HepG2 (cell line): ENCODE measurements around the gene CDKN2A. TPM values are rescaled to one million over a fixed set of nuclear protein-coding genes. Genes with fewer than 3 reads are reported as not detected.

Experiments
- ATAC-seq: fragments of 200-7000 bp; cut with Tn5 transposase; 3 replicates; pipeline ENCODE4 v1.9.1; 2020; ENCODE audit warnings: mild to moderate bottlenecking, moderate library complexity
- BruUV-seq: library from RNA; stranded (reverse); fragments of 400-500 nt; replicated peaks from 2 replicates; lab custom pipeline; 2021; lab: Mats Ljungman, UMichigan
- CTCF ChIA-PET: fragments of 300-600 bp; formaldehyde crosslinking; extraction: SDS; loops from one replicate; lab custom pipeline; 2021; ENCODE audit warnings: low total read pairs, inconsistent platforms, low intra/inter-chr PET ratio; lab: Yijun Ruan, JAX
- POLR2A ChIA-PET: fragments of 350-600 bp; sonication (Branson Sonifier 250); formaldehyde crosslinking; loops from one replicate; lab custom pipeline; 2020; ENCODE audit warnings: antibody characterized with exemption, inconsistent platforms; lab: Yijun Ruan, JAX
- DNase-seq: peaks from one replicate; pipeline ENCODE4 v3.0.0-alpha.2; 2015; ENCODE audit warnings: low spot score
- FAIRE-seq: peaks from 3 replicates; lab custom pipeline; 2011; peaks lifted over from hg19 to GRCh38; lab: Jason Lieb, UNC
- H2AFZ ChIP-seq: one replicate; pipeline ENCODE4 v1.6.1; 2011; ENCODE audit warnings: low read length, inconsistent platforms
- H3K27ac ChIP-seq: fragments of 300-600 bp; 3 replicates; pipeline ENCODE4 v1.8.0; 2011; ENCODE audit warnings: mixed run types, mild to moderate bottlenecking, mixed read lengths, low read length, inconsistent platforms; ENCODE audit not compliant: insufficient read depth; ENCODE audit errors: extremely low read length
- H3K27me3 ChIP-seq, 2 experiments: fragments of 200-600 bp in 1 of 2; 2 replicates in 1 of 2; 3 replicates in 1 of 2; pipeline versions ENCODE4 v1.6.0 to v1.8.0; 2011; ENCODE audit warnings: low read length in 2 of 2, mild to moderate bottlenecking in 2 of 2, moderate library complexity in 2 of 2, inconsistent platforms in 1 of 2; ENCODE audit not compliant: insufficient read depth in 2 of 2, control insufficient read depth in 1 of 2
- H3K36me3 ChIP-seq, 2 experiments: fragments of 200-600 bp in 1 of 2; replicated peaks in 1 of 2; 2 replicates in 1 of 2; 3 replicates in 1 of 2; pipeline versions ENCODE4 v1.5.1 to v1.8.0; 2011; ENCODE audit warnings: low read length in 2 of 2, inconsistent platforms in 1 of 2; ENCODE audit not compliant: insufficient read depth in 2 of 2, control insufficient read depth in 1 of 2
- H3K4me1 ChIP-seq: 2 replicates; pipeline ENCODE4 v1.5.1; 2012; ENCODE audit warnings: low read length, inconsistent platforms; ENCODE audit not compliant: insufficient read depth
- H3K4me2 ChIP-seq: 2 replicates; pipeline ENCODE4 v1.6.0; 2011; ENCODE audit warnings: low read depth, low read length, inconsistent platforms
- H3K4me3 ChIP-seq, 3 experiments: fragments of 200-600 bp in 1 of 3; sonication (generic), shearing (Covaris generic) in 1 of 3; replicated peaks in 1 of 3; 2 replicates each; pipeline ENCODE4 v1.5.1; 2011 to 2016; ENCODE audit warnings: low read length in 3 of 3, inconsistent platforms in 2 of 3, low read depth in 2 of 3, mild to moderate bottlenecking in 2 of 3, control low read depth in 1 of 3, mixed read lengths in 1 of 3; ENCODE audit not compliant: insufficient read depth in 1 of 3
- H3K79me2 ChIP-seq: one replicate; pipeline ENCODE4 v1.6.1; 2011; ENCODE audit warnings: low read length, inconsistent platforms; ENCODE audit not compliant: insufficient read depth
- H3K9ac ChIP-seq: 2 replicates; pipeline ENCODE4 v1.6.0; 2011; ENCODE audit warnings: mild to moderate bottlenecking, low read depth, low read length, inconsistent platforms; ENCODE audit not compliant: insufficient read depth
- H3K9me3 ChIP-seq: 2 replicates; pipeline ENCODE4 v1.5.1; 2012; ENCODE audit warnings: mild to moderate bottlenecking, low read length
- H4K20me1 ChIP-seq: 2 replicates; pipeline ENCODE4 v1.6.0; 2011; ENCODE audit warnings: inconsistent platforms, mild to moderate bottlenecking, low read length, moderate library complexity; ENCODE audit not compliant: insufficient read depth
- CSRNP1 ChIP-seq: sonication (generic); formaldehyde crosslinking; IDR thresholded peaks from 2 replicates; pipeline ENCODE4 v1.8.1; 2023; ENCODE audit warnings: mild to moderate bottlenecking, missing genetic modification reagents
- FOXA3 ChIP-seq: IDR thresholded peaks from 2 replicates; pipeline ENCODE4 v1.6.1; 2016; ENCODE audit warnings: missing genetic modification reagents, missing compliant biosample characterization
- HDAC2 ChIP-seq: sonication (generic); formaldehyde crosslinking; IDR thresholded peaks from 2 replicates; pipeline ENCODE4 v1.4.0; 2020; ENCODE audit warnings: missing genetic modification reagents
- HOMEZ ChIP-seq: IDR thresholded peaks from 2 replicates; pipeline ENCODE4 v1.6.1; 2016; ENCODE audit warnings: low read depth
- HOXA9 ChIP-seq: sonication (generic); formaldehyde crosslinking; IDR thresholded peaks from 2 replicates; pipeline ENCODE4 v1.8.1; 2022; ENCODE audit warnings: missing genetic modification reagents, mild to moderate bottlenecking, moderate library complexity, borderline replicate concordance
- MIER3 ChIP-seq: IDR thresholded peaks from 2 replicates; pipeline ENCODE4 v1.6.1; 2016; ENCODE audit warnings: missing compliant biosample characterization, borderline replicate concordance
- MYPOP ChIP-seq: sonication (generic); formaldehyde crosslinking; IDR thresholded peaks from 2 replicates; pipeline ENCODE4 v1.8.1; 2023; ENCODE audit warnings: mild to moderate bottlenecking, moderate library complexity, missing genetic modification reagents
- MZF1 ChIP-seq: sonication (generic); formaldehyde crosslinking; IDR thresholded peaks from 2 replicates; pipeline ENCODE4 v1.8.1; 2023; ENCODE audit warnings: mild to moderate bottlenecking, missing genetic modification reagents, borderline replicate concordance
- TFAP4 ChIP-seq: sonication (generic); IDR thresholded peaks from 2 replicates; pipeline ENCODE4 v1.6.1; 2016; ENCODE audit warnings: low read depth, borderline replicate concordance
- ZNF678 ChIP-seq: sonication (generic); formaldehyde crosslinking; IDR thresholded peaks from 2 replicates; pipeline ENCODE4 v1.4.0; 2020; ENCODE audit warnings: mild to moderate bottlenecking, missing genetic modification reagents
- ZNF773 ChIP-seq: sonication (generic); formaldehyde crosslinking; IDR thresholded peaks from 2 replicates; pipeline ENCODE4 v1.4.0; 2020; ENCODE audit warnings: missing genetic modification reagents, borderline replicate concordance
- WGBS: methylation state at CpG from one replicate; pipeline ENCODE4 v1.1.6; 2017; ENCODE audit warnings: low lambda C conversion rate; 5-methylcytosine and 5-hydroxymethylcytosine counted together
- in situ Hi-C: cut with HindIII; loops from 2 replicates; pipeline ENCODE4 v1.10.0; 2017; ENCODE audit warnings: low pct_unique_long_range_greater_than_20kb; ENCODE audit not compliant: extremely low pct_ligation_motif_present
- intact Hi-C: fragments of 100-400 bp; cut with micrococcal nuclease; formaldehyde crosslinking; loops from one replicate; pipeline ENCODE4 v1.10.0; 2022; ENCODE audit not compliant: unreplicated experiment
- polyA plus RNA-seq, 8 experiments: library from polyadenylated mRNA; depleted of rRNA in 3 of 8; stranded (reverse) in 7 of 8; unstranded in 1 of 8; fragments of >200 nt; fragmentation: Illumina TruSeq in 4 of 8; extraction: Trizol in 4 of 8; gene quantifications; 2 replicates each; pipeline versions ENCODE4 v1.2.1 to v1.2.3, GENCODE V29; 2011 to 2016; ENCODE audit warnings: low read depth in 4 of 8, missing spikeins in 1 of 8, mixed read lengths in 1 of 8; ENCODE audit not compliant: insufficient read depth in 1 of 8
- total RNA-seq, 5 experiments: library from RNA; depleted of rRNA; stranded (reverse); fragments of >200 nt; fragmentation: Illumina TruSeq; extraction: Trizol; gene quantifications; 2 replicates each; pipeline ENCODE4 v1.2.3, GENCODE V29; 2016; ENCODE audit warnings: low read depth in 1 of 5

Gene CDKN2A
- total and polyA plus RNA-seq, 2 of the 13 experiments (the other 11 are each of a cell fraction or from before 2014, with no cell fraction given), result 4.2 to 4.8 TPM

GRCh38 chr9:22033012-22033630 is 38.9 kb upstream of the CDKN2A start:
- Histone ChIP-seq H3K27ac (no peak overlapping the region), H2AFZ (no peak overlapping the region), H3K27me3 (no peaks in the 10 kb centered on the region), H3K4me2 (no peak overlapping the region), H3K9ac (no peak overlapping the region), H3K36me3 (no peaks in the 10 kb centered on the region), H3K4me3 (no peak overlapping the region), H4K20me1 (no peaks in the 10 kb centered on the region), H3K9me3 (no peaks in the 10 kb centered on the region), H3K4me1 (peaks cover 6% of the 10 kb centered on the region; the same call in 1 of the 2 replicates), H3K79me2 (no peaks in the 10 kb centered on the region)
- POLR2A ChIA-PET, result no interaction called here
- 26% methylated on average over 8 of the region's 8 CpGs for WGBS
- CTCF ChIA-PET, result no interaction called here
- BruUV-seq, result no TSS peak
- intact Hi-C loops (no loop called here), in situ Hi-C loops (loop anchor here (10.0 kb wide), 1 partner anchor 218 kb away; no protein-coding TSS in a partner anchor)
- ATAC-seq (no peak), FAIRE-seq (no peak), DNase-seq (no peak)
- TF ChIP-seq TFAP4, result no peak
- TF ChIP-seq ZNF678 (CRISPR knock-in tag), result no peak
- TF ChIP-seq MIER3 (CRISPR knock-in tag), result no peak
- no peak for TF ChIP-seq ZNF773 (CRISPR knock-in tag)
- no peak for TF ChIP-seq MZF1
- no peak for TF ChIP-seq HDAC2 (CRISPR knock-in tag)
- no peak for TF ChIP-seq CSRNP1
- TF ChIP-seq MYPOP (CRISPR knock-in tag), result no peak
- TF ChIP-seq FOXA3 (CRISPR knock-in tag), result no peak
- TF ChIP-seq HOXA9 (CRISPR knock-in tag), result no peak
- no peak for TF ChIP-seq HOMEZ (CRISPR knock-in tag)
